ENCODE results near the gene AP1B1.

DNA sequence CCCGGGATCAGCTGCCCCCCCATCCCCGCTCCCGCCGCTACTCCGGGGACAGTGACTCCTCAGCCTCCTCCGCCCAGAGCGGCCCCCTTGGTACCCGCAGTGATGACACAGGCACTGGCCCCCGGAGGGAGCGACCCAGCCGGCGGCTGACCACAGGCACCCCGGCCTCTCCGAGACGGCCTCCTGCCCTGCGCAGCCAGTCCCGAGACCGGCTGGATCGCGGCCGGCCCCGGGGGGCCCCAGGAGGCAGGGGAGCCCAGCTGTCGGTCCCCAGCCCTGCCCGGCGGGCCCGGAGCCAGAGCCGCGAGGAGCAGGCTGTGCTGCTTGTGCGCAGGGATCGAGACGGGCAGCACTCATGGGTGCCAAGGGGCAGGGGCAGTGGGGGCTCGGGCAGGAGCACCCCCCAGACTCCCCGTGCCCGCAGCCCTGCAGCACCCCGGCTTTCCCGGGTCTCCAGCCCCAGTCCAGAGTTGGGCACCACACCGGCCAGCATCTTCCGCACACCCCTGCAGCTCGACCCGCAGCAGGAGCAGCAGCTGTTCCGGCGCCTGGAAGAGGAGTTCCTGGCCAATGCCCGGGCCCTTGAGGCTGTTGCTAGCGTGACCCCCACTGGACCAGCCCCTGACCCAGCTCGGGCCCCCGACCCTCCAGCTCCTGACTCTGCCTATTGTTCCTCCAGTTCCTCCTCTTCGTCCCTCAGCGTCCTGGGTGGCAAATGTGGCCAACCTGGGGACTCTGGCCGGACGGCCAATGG, 76.7 kb downstream of the AP1B1 start:
- TF ChIP-seq, protein P1, sequence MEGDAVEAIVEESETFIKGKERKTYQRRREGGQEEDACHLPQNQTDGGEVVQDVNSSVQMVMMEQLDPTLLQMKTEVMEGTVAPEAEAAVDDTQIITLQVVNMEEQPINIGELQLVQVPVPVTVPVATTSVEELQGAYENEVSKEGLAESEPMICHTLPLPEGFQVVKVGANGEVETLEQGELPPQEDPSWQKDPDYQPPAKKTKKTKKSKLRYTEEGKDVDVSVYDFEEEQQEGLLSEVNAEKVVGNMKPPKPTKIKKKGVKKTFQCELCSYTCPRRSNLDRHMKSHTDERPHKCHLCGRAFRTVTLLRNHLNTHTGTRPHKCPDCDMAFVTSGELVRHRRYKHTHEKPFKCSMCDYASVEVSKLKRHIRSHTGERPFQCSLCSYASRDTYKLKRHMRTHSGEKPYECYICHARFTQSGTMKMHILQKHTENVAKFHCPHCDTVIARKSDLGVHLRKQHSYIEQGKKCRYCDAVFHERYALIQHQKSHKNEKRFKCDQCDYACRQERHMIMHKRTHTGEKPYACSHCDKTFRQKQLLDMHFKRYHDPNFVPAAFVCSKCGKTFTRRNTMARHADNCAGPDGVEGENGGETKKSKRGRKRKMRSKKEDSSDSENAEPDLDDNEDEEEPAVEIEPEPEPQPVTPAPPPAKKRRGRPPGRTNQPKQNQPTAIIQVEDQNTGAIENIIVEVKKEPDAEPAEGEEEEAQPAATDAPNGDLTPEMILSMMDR (IDR thresholded peaks at IDR 0.05) = no peak
- no peak for TF ChIP-seq POLR2AphosphoS5 (IDR thresholded peaks at IDR 0.05)
- no peak for TF ChIP-seq POLR2A (IDR thresholded peaks at IDR 0.05)
